Measurements from ENCODE around the gene DNAAF3. TPM values are rescaled to one million over a fixed set of nuclear protein-coding genes. Genes with fewer than 3 reads are reported as not detected.
A peak's percentile ranks its signal among the peaks of the same experiment; 100 is the strongest.
"Not testable (repeated sequence)": the region's sequence is repeated elsewhere in the genome, so short reads cannot be mapped to it uniquely, and the experiment has no call there.

Gene DNAAF3
- total RNA-seq, 2 experiments from 2014 or later = 0.65 TPM; not detected in 1

DNA sequence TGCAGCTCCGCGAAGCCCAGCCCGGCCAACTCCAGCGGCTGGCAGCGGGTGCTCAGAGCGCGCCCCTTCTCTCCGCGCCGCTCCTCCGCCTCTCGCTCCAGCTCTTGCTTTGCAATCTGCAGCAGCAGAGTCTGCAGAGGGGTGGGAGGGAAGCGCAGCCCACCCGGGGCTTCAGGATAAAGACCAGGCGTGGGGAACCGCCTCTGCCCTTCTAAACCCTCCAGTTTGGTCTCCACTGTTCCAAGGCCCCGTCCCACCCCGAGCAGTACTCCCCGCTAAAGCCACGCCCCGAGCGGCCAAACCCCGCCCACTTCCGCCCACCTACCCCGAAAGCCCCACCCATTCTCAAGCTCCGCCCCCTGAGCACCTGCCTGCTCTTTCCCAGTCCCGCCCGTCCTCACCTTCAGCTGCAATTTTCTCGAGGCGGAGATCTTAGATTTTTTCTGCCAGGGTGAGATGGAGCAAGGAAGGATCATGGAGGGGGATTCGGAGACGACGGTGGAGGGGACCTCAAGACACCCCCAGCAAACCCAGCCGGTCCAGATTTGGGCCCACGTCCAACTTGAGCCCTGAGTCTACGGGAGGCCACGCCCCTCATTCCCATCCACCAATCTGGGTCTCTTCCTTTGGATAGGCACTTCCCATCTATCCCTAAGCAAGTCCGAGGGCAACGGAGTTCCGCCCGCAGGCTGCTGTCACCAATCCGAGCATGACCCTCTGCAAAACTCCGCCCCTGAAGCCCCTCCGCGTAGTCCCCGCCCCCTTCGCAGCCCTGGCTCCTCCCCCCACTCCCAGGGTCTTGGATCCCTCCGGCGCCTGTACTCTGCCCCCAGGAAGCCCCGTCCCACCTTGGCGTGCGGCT, 10.0 kb downstream of the DNAAF3 start:
- Mint-ChIP-seq H3K36me3 (peaks cover 5% of the 10 kb centered on the region), H3K4me3 (no peak overlapping the region), H3K27me3 (peaks cover 17% of the 10 kb centered on the region), H3K27ac (no peak overlapping the region), H3K9me3 (peaks cover 12% of the 10 kb centered on the region), H3K4me1 (peaks cover 24% of the 10 kb centered on the region)
- ATAC-seq (ENCODE audit: low read depth) = no peak
- POLR2A ChIA-PET = no interaction called here
- DNase-seq = peak; percentile 64

DNA sequence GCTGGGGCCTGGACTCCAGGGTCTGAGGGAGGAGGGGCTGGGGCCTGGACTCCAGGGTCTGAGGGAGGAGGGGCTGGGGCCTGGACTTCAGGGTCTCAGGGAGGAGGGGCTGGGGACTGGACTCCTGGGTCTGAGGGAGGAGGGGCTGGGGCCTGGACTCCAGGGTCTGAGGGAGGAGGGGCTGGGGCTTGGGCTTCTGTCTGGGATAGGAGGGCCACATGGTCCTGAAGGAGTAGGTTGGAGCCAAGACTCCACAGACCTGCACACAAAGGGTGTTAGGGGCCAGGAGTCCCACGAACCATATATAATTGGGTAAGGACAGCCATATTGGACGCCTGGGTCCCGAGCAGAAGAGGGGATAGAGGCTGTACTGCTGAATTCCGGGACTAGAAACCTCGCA, 10.6 kb downstream of the DNAAF3 start:
- H3K27ac Mint-ChIP-seq; ATAC-seq (ENCODE audit: low read depth); POLR2A ChIA-PET; H3K4me3 Mint-ChIP-seq; H3K36me3 Mint-ChIP-seq; DNase-seq: not testable (repeated sequence)
- Mint-ChIP-seq H3K9me3 (peaks cover 14% of the 10 kb centered on the region), H3K4me1 (peaks cover 24% of the 10 kb centered on the region), H3K27me3 (peaks cover 17% of the 10 kb centered on the region)

DNA sequence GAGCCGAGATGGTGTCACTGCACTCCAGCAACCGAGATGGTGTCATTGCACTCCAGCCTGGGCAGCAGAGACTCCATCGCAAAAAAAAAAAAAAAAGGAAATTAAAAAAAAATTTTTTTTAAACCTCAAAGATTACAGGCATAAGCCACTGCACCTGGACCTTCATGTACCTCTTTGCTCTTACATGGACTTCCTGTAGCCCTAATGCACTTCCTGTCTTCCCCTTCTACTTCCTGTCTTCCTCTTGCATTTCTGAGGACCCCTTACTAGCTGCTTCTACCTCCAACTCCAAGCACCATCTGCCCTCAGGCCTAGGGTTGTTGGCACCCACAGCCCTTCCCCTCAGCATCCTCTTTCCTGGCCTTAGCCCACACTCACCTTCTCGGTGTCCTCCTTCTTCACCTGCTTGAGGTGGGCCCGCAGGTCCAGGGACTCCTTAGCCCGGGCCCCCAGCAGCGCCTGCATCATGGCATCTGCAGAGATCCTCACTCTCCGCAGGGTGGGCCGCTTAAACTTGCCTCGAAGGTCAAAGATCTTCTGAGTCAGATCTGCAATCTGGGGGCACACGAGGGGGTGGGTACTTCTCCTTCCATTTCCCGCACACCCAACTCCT, 12.7 kb downstream of the DNAAF3 start:
- peaks cover 20% of the 10 kb centered on the region for H3K27me3 Mint-ChIP-seq
- POLR2A ChIA-PET = interaction anchor here (0.6 to 1.0 kb wide), 2 partner anchors 323 to 553 kb away, joined by 3 to 6 read pairs; partner anchors contain the start of gene ZNF628

DNA sequence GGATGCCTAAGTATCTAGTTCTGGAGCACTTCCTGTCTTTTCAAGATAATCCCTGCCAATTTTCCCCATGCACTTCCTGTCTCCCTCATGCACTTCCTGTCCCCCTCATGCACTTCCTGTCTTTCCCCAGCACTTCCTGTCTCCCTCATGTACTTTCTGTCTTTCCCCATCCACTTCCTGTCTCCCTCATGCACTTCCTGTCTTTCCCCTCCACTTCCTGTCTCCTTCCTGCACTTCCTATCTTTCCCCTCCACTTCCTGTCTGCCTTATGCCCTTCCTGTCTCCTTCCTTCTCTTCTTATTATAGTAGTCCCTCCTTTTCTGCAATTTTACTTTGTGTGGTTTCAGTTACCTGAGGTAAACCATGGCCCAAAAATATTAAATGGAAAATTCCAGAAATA, 14.4 kb downstream of the DNAAF3 start:
- peaks cover 33% of the 10 kb centered on the region for H3K27me3 Mint-ChIP-seq
- no peak for ATAC-seq (ENCODE audit: low read depth)
- no peak overlapping the region for H3K4me3 Mint-ChIP-seq
- peak overlapping the region; percentile 92 for H3K27ac Mint-ChIP-seq
- peaks cover 14% of the 10 kb centered on the region for H3K9me3 Mint-ChIP-seq
- peaks cover 5% of the 10 kb centered on the region for H3K36me3 Mint-ChIP-seq
- POLR2A ChIA-PET = no interaction called here
- H3K4me1 Mint-ChIP-seq = peaks cover 16% of the 10 kb centered on the region
- DNase-seq = no peak

More for the DNA sequence above, 12.7 kb downstream of the DNAAF3 start:
- Mint-ChIP-seq H3K9me3 (peaks cover 14% of the 10 kb centered on the region), H3K36me3 (peaks cover 5% of the 10 kb centered on the region), H3K4me1 (peaks cover 18% of the 10 kb centered on the region), H3K4me3 (no peak overlapping the region), H3K27ac (peak overlapping the region; percentile 89)
- no peak for ATAC-seq (ENCODE audit: low read depth)
- DNase-seq = no peak

DNA sequence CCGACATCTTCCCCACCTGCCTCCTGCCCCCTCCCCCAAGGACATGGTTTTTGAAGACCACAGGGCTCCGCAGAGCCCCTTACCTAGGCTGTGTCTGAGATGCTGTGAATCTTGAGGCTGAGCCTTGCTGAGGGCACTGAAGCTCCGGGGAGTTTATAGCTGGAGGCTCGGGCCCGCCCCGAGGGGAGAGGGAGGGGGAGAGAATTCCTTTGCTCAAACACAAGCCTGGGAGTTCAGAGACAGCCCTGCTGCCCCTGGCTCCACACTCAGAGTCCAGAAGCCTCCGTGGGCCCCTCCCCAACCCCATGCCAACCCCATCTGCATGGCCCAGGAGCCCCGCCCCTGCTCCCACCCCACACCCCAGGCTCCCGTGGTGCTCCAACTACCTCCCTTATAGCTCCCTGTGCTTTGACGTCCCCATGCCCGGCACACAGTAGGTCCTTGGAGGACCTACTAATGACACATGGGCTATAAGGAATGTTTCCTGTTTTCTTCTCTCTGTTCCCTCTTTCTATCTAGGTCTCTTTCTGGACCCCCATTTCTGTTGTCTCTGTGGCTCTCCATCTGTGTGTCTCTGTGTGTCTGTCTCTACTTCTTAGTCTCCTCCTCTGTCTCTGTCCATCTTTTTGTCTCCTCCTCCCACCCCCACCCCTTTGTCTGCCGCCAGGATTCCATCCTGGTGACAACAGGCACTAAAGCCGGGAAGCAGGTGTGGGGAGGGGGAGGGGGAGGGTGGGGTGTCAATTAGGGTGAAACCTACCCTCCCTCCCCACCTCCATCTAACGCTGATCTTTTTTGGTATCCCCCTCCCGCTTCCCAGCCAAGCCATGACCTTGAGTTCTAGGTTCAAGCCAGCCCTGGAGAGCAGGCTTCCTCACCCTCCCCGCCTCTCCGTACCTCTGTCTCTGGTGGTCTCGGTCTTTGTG, 17.1 kb downstream of the DNAAF3 start, which contains the start of gene TNNT1:
TNNT1 (minus strand) TSS at position 129 of the 926 bp plus-strand sequence. CDS start 2,049 bp downstream, outside the sequence.
- Mint-ChIP-seq H3K36me3 (peaks cover 5% of the 10 kb centered on the region), H3K27ac (no peak within 1 kb of the TSS), H3K4me3 (no peak within 1 kb of the TSS), H3K27me3 (peaks cover 44% of the 10 kb centered on the region), H3K4me1 (peaks cover 14% of the 10 kb centered on the region), H3K9me3 (peaks cover 14% of the 10 kb centered on the region)
- DNase-seq = no peak
- no peak for ATAC-seq (ENCODE audit: low read depth)
- POLR2A ChIA-PET = no interaction called here

DNA sequence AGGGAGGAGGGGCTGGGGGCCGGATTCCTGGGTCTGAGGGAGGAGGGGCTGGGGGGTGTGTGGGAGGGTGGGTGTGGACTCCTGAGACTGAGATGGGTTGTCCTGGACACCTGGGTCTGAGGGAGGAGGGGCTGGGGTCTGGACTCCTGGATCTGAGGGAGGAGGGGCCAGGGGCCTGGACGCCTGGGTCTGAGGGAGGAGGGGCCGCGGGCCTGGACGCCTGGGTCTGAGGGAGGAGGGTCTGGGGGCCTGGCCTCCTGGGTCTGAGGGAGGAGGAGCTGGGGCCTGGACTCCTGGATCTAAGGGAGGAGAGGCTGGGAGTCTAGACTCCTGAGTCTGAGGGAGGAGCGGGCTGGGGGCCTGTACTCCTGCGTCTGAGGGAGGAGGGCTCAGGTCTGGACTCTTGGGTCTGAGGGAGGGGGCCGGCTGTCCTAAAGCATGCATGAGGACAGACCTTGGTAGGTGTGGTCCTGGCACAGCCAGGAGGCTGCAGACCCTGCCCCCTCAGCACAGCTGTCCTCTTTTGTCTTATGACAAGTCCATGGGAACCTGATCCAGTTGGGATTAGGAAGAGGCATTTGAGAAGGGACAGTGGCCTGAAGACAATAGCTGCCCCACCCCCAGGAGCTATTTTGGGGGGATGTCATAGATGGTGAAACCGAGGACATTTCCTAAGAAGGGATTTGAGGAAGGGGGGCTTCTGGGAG, 18.7 kb downstream of the DNAAF3 start:
- H3K4me1 Mint-ChIP-seq = peaks cover 7% of the 10 kb centered on the region
- H3K36me3 Mint-ChIP-seq = peaks cover 5% of the 10 kb centered on the region
- H3K9me3 Mint-ChIP-seq = peaks cover 9% of the 10 kb centered on the region
- no peak overlapping the region for H3K4me3 Mint-ChIP-seq
- POLR2A ChIA-PET = no interaction called here
- H3K27ac Mint-ChIP-seq = no peak overlapping the region
- DNase-seq (no peak), ATAC-seq (ENCODE audit: low read depth) (no peak)
- peaks cover 54% of the 10 kb centered on the region for H3K27me3 Mint-ChIP-seq

DNA sequence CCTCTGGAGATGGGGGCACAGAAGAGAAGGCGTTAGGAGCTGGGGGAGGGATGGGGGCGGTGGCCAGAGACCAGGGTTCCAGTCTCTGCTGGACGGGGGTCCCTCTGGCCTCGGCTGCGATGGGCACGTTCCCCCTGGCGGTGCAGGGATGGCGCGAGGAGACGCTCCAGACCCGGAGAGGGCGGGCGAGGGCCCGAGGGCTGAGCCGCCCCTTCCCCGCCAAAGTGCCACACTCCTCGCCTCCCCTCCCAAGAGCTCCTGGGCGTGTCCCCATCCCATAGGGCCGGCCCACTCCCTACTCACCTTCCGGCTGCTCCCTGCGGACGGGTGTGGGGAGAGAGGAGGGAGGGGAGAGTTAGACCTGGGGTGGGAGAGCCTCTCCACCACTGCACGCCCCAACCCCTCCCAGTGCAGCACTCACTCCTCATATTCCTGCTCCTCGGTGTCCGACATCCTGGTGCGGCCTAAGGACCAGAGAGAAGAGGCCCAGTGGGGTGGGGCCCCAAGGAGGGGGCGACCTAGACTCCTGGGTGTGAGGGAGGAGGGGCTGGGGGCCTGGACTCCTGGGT, 19.6 kb downstream of the DNAAF3 start:
- POLR2A ChIA-PET = no interaction called here

DNA sequence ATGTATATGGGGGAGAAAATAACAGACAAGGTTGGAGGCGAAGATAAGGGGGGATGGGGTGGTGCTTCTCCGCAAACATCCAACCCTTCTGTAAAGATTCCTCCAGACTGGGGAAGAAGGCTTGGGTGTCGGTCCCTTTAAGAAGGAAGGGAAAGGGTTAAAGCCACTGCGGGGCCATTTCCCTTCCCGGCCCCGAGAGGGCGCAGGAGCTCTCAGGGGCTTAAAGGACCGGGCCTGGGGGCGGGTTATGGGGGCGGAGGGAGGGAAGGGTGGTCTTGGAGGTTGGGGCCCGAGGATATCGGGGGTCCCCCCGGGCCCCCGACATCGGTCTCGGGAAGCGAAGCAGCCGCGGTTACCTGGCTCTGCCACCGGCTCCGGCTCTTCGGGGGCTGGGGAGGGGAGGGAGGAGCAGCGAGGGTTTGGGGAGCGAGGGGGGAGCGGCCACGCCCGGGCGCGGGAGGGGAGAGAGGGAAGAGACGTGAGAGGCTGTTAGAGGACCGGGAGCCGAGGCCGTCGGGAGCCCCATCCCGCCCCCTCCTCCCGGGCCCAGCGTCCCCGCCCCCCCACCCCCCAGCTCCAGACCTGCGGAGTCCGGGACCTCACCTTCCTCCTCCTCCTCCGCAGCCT, 20.2 kb downstream of the DNAAF3 start:
- Mint-ChIP-seq H3K27me3 (peaks cover 68% of the 10 kb centered on the region), H3K4me3 (peak overlapping the region; percentile 54), H3K27ac (no peak overlapping the region), H3K36me3 (no peaks in the 10 kb centered on the region), H3K4me1 (peaks cover 1% of the 10 kb centered on the region), H3K9me3 (no peaks in the 10 kb centered on the region)
- DNase-seq (peak; percentile 62), ATAC-seq (ENCODE audit: low read depth) (peak; percentile 22)
- POLR2A ChIA-PET = no interaction called here

More for the DNA sequence above, 19.6 kb downstream of the DNAAF3 start:
- ATAC-seq (ENCODE audit: low read depth) = no peak
- Mint-ChIP-seq H3K27me3 (peaks cover 62% of the 10 kb centered on the region), H3K9me3 (peaks cover 4% of the 10 kb centered on the region), H3K27ac (no peak overlapping the region), H3K4me3 (no peak overlapping the region), H3K36me3 (peaks cover under 1% of the 10 kb centered on the region), H3K4me1 (peaks cover 2% of the 10 kb centered on the region)
- no peak for DNase-seq

DNA sequence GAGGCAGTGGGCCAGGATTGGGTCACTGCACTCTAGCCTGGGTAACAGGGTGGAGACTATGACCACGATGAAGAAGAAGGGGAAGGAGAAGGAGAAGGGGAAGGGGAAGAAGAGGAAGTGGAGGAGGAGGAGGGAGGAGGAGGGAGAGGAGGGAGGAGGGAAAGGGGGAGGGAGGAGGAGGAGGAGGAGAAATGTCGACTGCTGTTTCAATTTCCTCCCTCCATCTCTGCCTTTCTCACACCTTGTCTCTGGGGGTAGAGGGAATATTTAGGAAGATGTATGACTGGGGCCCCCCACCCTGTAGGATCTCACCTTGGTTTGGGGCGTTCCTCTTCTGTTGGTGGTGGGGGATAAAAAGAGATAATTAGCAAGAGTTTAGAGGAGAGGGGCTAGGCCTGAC, 21.2 kb downstream of the DNAAF3 start:
- ATAC-seq (ENCODE audit: low read depth) = no peak
- Mint-ChIP-seq H3K27ac (peak overlapping the region; percentile 14), H3K27me3 (peaks cover 69% of the 10 kb centered on the region), H3K4me1 (peaks cover 3% of the 10 kb centered on the region), H3K9me3 (no peaks in the 10 kb centered on the region), H3K36me3 (no peaks in the 10 kb centered on the region), H3K4me3 (no peak overlapping the region)
- POLR2A ChIA-PET = no interaction called here
- no peak for DNase-seq

DNA sequence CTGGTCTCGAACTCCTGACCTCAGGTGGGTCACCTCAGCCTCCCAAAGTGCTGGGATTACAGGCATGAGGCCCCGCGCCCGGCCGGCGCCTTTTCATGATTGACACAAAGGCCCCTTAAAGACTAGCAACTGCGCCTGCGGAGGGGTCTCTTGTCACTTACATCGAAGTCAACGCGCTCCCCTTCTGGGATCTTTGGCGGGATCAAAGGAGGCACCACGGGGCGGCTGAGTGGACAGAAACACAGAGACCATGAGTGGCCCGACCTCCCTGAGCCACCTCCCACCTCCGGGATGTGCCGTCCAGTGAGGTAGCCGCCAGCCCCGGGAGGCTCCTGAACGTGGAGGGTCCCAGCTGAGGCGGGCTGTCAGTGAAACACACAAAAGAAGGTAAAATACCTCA, 24.7 kb downstream of the DNAAF3 start:
- Mint-ChIP-seq H3K4me1 (peaks cover 3% of the 10 kb centered on the region), H3K9me3 (no peaks in the 10 kb centered on the region), H3K36me3 (no peaks in the 10 kb centered on the region), H3K27ac (no peak overlapping the region), H3K27me3 (peaks cover 48% of the 10 kb centered on the region), H3K4me3 (no peak overlapping the region)
- POLR2A ChIA-PET = interaction anchor here (1.2 to 1.7 kb wide), 2 partner anchors 117 to 242 kb away, joined by 4 read pairs; partner anchors contain the start of genes PPP6R1 and TMEM238
- DNase-seq (no peak), ATAC-seq (ENCODE audit: low read depth) (no peak)

DNA sequence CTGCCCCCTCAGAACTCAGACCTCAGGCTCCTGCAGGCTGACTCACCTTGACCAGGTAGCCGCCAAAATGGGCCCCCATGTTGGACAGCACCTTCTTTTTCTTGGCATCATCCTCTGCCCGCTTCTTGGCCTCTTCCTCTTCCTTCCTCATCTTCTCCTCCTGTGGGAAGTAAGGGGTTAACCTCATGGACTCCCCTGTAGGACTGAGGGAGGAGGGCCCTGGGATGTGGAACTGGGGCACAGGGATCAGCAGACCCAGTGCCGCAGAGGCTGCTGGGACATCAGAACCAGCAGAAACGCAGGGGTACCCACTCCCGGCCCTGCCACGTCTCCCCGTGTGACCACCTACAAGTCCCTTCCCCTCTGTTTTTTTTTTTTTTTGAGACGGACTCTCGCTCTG, 28.5 kb downstream of the DNAAF3 start:
- H3K4me1 Mint-ChIP-seq = peaks cover 3% of the 10 kb centered on the region
- ATAC-seq (ENCODE audit: low read depth) = no peak
- H3K9me3 Mint-ChIP-seq = no peaks in the 10 kb centered on the region
- H3K36me3 Mint-ChIP-seq = no peaks in the 10 kb centered on the region
- peaks cover 40% of the 10 kb centered on the region for H3K27me3 Mint-ChIP-seq
- H3K27ac Mint-ChIP-seq = no peak overlapping the region
- no peak overlapping the region for H3K4me3 Mint-ChIP-seq
- DNase-seq = no peak
- POLR2A ChIA-PET = no interaction called here

Data from activated naive CD8-positive, alpha-beta T cell treated with anti-CD3 and anti-CD28 coated beads, Interleukin-2, amount 10 ng/mL, durations not matched to agents 7 days and 5 days (primary cell).